ENCODE data around the gene OR2T35.

Gene OR2T35

DNA sequence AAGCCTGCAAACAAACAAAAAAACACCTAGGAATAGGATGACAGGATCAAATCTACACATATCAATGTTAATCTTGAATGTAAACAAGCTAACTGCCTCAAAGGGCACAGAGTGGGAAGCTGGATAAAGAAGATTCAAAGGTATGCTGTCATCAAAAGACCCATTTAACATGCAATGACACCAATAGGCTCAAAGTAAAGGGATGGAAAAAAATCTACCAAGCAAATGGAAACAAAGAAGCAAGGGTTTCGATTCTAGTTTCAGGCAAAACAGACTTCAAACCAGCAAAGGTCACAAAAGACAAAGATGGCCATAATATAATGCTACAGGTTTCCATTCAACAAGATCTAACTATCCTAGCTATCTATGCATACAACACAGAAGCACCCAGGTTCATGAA, 31.3 kb downstream of the OR2T35 start:
- no peak for FAIRE-seq
- DNase-seq (ENCODE audit: insufficient read length, low spot score): no peak
- TF ChIP-seq TAF1 (IDR thresholded peaks at IDR 0.05; ENCODE audit: low read depth, low read length) (no peak), POLR2A (IDR thresholded peaks at IDR 0.05; ENCODE audit: low read depth, low read length) (no peak), POLR2AphosphoS5 (IDR thresholded peaks at IDR 0.05; ENCODE audit: low read depth, low read length) (no peak), PAX5 (IDR thresholded peaks at IDR 0.05; ENCODE audit: insufficient read depth, low read length, severe bottlenecking) (no peak)

DNA sequence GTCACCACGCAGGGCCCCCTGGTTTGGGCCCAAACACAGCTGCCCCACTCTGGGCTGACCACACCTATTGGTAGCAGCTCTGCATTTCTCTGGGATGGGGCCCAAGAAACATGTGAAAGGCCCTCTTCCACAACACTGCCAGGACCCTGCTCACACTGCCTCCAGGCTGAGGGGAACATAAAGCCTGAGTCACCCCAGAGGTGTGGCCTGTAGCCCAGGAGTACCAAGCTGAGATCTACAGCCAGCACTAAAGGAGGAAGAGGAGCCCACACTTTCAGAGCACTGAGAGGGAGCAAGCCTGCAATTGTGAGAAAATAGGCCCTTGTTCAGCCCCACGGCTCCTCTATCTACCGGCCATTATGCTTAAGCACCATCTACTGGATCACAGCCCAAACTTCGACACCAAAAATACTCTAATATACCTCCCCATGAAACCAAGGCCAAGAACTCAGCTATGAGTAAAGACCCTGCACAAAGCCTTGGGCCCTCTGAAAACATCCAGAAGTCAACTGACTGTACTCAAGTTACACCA, 33.1 kb downstream of the OR2T35 start:
- TF ChIP-seq SPI1 (IDR thresholded peaks at IDR 0.05; ENCODE audit: low read depth, low read length) (no peak), POLR2A (IDR thresholded peaks at IDR 0.05; ENCODE audit: low read depth, low read length) (no peak), POLR2AphosphoS5 (IDR thresholded peaks at IDR 0.05; ENCODE audit: low read depth, low read length) (no peak), TAF1 (IDR thresholded peaks at IDR 0.05; ENCODE audit: low read depth, low read length) (no peak), PAX5 (IDR thresholded peaks at IDR 0.05; ENCODE audit: insufficient read depth, low read length, severe bottlenecking) (no peak), POU2F2 (IDR thresholded peaks at IDR 0.05; ENCODE audit: low read depth, low read length) (no peak)
- FAIRE-seq (no peak), DNase-seq (ENCODE audit: insufficient read length, low spot score) (no peak)

- DNase-seq (ENCODE audit: insufficient read length, low spot score): no peak
- FAIRE-seq: no peak
Observed at GRCh38 chr1:248610301-248610700, 34.8 kb downstream of the OR2T35 start.

DNA sequence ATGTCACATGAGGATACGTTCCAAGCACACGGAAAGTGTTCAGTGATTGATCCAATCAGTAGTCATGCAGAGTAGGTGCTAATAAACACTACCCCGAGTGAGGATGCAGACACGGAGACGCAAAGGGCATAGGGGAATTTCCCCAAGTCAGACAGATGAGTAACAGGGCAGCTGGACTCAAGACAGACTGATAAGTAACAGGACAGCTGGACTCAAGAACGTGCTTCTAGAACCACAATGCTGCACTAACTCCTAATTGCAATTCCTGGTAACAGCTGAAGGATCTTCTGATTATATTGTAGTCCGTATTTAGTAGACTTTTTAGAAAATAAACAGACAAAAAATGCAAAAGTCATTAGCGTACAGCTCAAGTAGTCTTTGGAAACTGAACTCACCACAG, 45.7 kb downstream of the OR2T35 start:
- DNase-seq (ENCODE audit: insufficient read length, low spot score) (no peak), FAIRE-seq (no peak)
- TF ChIP-seq TAF1 (IDR thresholded peaks at IDR 0.05; ENCODE audit: low read depth, low read length) (no peak), POLR2A (IDR thresholded peaks at IDR 0.05; ENCODE audit: low read depth, low read length) (no peak), SPI1 (IDR thresholded peaks at IDR 0.05; ENCODE audit: low read depth, low read length) (no peak), POU2F2 (IDR thresholded peaks at IDR 0.05; ENCODE audit: low read depth, low read length) (no peak), PAX5 (IDR thresholded peaks at IDR 0.05; ENCODE audit: insufficient read depth, low read length, severe bottlenecking) (no peak), POLR2AphosphoS5 (IDR thresholded peaks at IDR 0.05; ENCODE audit: low read depth, low read length) (no peak)

More at GRCh38 chr1:248610301-248610700, 34.8 kb downstream of the OR2T35 start:
- TF ChIP-seq SPI1 (IDR thresholded peaks at IDR 0.05; ENCODE audit: low read depth, low read length): no peak
- no peak for TF ChIP-seq TAF1 (IDR thresholded peaks at IDR 0.05; ENCODE audit: low read depth, low read length)
- no peak for TF ChIP-seq POLR2AphosphoS5 (IDR thresholded peaks at IDR 0.05; ENCODE audit: low read depth, low read length)
- no peak for TF ChIP-seq POU2F2 (IDR thresholded peaks at IDR 0.05; ENCODE audit: low read depth, low read length)
- TF ChIP-seq POLR2A (IDR thresholded peaks at IDR 0.05; ENCODE audit: low read depth, low read length): no peak
- TF ChIP-seq PAX5 (IDR thresholded peaks at IDR 0.05; ENCODE audit: insufficient read depth, low read length, severe bottlenecking): no peak

DNA sequence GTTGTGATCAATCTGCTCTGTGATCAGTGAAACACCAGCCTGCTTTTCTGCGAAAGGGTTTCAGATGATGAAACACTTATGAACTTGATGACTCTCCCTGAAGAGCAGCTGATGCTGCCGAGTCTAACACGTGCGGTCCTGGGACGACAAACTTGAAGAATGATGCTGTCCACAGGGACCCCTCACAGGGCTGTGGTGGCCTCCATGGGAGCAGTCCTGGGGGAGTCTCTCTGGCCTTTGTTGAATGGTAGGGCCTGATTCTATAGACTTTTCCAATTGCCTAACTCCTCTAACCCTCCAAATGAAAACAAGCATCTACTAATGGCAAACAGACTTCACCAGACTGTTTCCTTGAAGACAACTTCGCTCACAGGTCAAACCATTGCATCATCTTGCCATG, 47.5 kb downstream of the OR2T35 start, which contains the start of gene OR2T10:
TSS of gene OR2T10 (minus strand) at position 112 of the 400 bp plus-strand sequence. CDS start 3,932 bp downstream, outside the sequence.
- TF ChIP-seq SPI1 (IDR thresholded peaks at IDR 0.05; ENCODE audit: low read depth, low read length) (no peak), TAF1 (IDR thresholded peaks at IDR 0.05; ENCODE audit: low read depth, low read length) (no peak), POLR2AphosphoS5 (IDR thresholded peaks at IDR 0.05; ENCODE audit: low read depth, low read length) (no peak), POLR2A (IDR thresholded peaks at IDR 0.05; ENCODE audit: low read depth, low read length) (no peak), POU2F2 (IDR thresholded peaks at IDR 0.05; ENCODE audit: low read depth, low read length) (no peak), PAX5 (IDR thresholded peaks at IDR 0.05; ENCODE audit: insufficient read depth, low read length, severe bottlenecking) (no peak)
- FAIRE-seq (no peak), DNase-seq (ENCODE audit: insufficient read length, low spot score) (no peak)

DNA sequence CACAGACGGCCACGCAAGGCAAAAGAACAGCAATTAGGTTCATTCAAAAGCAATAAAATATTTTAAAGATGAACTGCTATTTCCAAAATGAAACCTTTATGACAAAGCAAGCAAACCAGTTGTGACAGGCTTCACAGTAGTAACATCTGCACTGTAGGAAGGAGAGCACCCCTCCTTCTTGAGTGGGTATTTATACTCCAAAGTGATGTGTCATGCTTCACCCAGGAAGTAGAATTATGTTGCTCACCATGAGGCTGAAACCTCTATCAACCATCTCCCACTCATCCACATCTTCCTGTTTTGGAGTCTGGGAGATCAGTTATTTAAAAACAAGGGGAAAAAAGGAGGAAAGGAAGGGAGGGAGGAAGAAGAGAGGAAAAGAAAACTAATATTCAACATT, 48.5 kb downstream of the OR2T35 start:
- DNase-seq (ENCODE audit: insufficient read length, low spot score) (no peak), FAIRE-seq (no peak)
- TF ChIP-seq POLR2A (IDR thresholded peaks at IDR 0.05; ENCODE audit: low read depth, low read length): no peak
- no peak for TF ChIP-seq PAX5 (IDR thresholded peaks at IDR 0.05; ENCODE audit: insufficient read depth, low read length, severe bottlenecking)
- no peak for TF ChIP-seq TAF1 (IDR thresholded peaks at IDR 0.05; ENCODE audit: low read depth, low read length)
- TF ChIP-seq POU2F2 (IDR thresholded peaks at IDR 0.05; ENCODE audit: low read depth, low read length): no peak
- TF ChIP-seq SPI1 (IDR thresholded peaks at IDR 0.05; ENCODE audit: low read depth, low read length): no peak
- TF ChIP-seq POLR2AphosphoS5 (IDR thresholded peaks at IDR 0.05; ENCODE audit: low read depth, low read length): no peak

GRCh38 chr1:248593226-248593625, 51.9 kb downstream of the OR2T35 start:
- FAIRE-seq (no peak), DNase-seq (ENCODE audit: insufficient read length, low spot score) (no peak)
- TF ChIP-seq TAF1 (IDR thresholded peaks at IDR 0.05; ENCODE audit: low read depth, low read length) (no peak), POLR2AphosphoS5 (IDR thresholded peaks at IDR 0.05; ENCODE audit: low read depth, low read length) (no peak), POU2F2 (IDR thresholded peaks at IDR 0.05; ENCODE audit: low read depth, low read length) (no peak), POLR2A (IDR thresholded peaks at IDR 0.05; ENCODE audit: low read depth, low read length) (no peak)

DNA sequence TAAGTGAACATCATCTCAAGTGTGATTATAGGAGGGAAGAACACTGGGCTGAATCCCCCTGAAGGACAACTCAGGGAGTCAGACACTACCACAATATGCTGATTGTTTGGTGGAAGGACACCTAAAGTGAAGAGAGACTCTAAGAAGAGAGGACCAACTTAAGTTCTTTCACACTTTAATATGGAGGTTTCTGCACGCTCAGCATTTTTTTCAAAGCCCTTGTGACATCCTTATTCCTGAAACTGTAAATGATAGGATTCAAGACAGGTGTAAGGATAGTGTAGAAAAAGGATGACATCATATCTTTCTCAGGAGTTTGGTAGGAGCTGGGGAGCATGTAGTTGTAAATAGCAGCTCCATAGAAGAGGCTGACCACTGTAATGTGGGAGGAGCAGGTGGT, 52.4 kb downstream of the OR2T35 start:
- TF ChIP-seq TAF1 (IDR thresholded peaks at IDR 0.05; ENCODE audit: low read depth, low read length): no peak
- FAIRE-seq (no peak), DNase-seq (ENCODE audit: insufficient read length, low spot score) (no peak)

GRCh38 chr1:248590055-248590454, 55.0 kb downstream of the OR2T35 start:
- no peak for TF ChIP-seq PAX5 (IDR thresholded peaks at IDR 0.05; ENCODE audit: insufficient read depth, low read length, severe bottlenecking)
- no peak for TF ChIP-seq SPI1 (IDR thresholded peaks at IDR 0.05; ENCODE audit: low read depth, low read length)
- no peak for TF ChIP-seq POLR2AphosphoS5 (IDR thresholded peaks at IDR 0.05; ENCODE audit: low read depth, low read length)
- TF ChIP-seq POLR2A (IDR thresholded peaks at IDR 0.05; ENCODE audit: low read depth, low read length): no peak
- no peak for TF ChIP-seq TAF1 (IDR thresholded peaks at IDR 0.05; ENCODE audit: low read depth, low read length)
- no peak for TF ChIP-seq POU2F2 (IDR thresholded peaks at IDR 0.05; ENCODE audit: low read depth, low read length)
- DNase-seq (ENCODE audit: insufficient read length, low spot score) (no peak), FAIRE-seq (no peak)

DNA sequence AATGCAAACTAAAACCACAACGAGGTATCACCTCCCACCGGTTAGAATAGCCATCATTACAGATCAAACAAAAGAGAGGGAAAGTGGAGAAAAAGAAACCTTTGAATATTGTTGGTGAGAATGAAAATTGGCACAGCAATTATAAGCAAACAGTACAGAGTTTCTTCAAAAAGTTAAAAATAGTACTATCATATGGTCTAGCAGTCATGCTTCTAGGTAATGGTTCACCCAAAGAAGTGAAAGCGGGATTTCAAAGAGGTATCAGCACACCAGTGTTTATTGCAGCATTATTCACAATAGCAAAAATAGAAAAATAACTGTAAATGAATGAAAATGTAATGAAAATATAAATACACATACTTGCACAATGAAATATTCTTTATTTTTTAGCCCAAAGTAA, 55.7 kb downstream of the OR2T35 start:
- DNase-seq (ENCODE audit: insufficient read length, low spot score) (no peak), FAIRE-seq (no peak)
- TF ChIP-seq TAF1 (IDR thresholded peaks at IDR 0.05; ENCODE audit: low read depth, low read length): no peak
- no peak for TF ChIP-seq POLR2AphosphoS5 (IDR thresholded peaks at IDR 0.05; ENCODE audit: low read depth, low read length)
- no peak for TF ChIP-seq PAX5 (IDR thresholded peaks at IDR 0.05; ENCODE audit: insufficient read depth, low read length, severe bottlenecking)
- TF ChIP-seq POU2F2 (IDR thresholded peaks at IDR 0.05; ENCODE audit: low read depth, low read length): no peak
- TF ChIP-seq POLR2A (IDR thresholded peaks at IDR 0.05; ENCODE audit: low read depth, low read length): no peak
- TF ChIP-seq SPI1 (IDR thresholded peaks at IDR 0.05; ENCODE audit: low read depth, low read length): no peak

All from GM12891 (cell line).